Omental fat pad (tissue), 4 donors: Measurements from ENCODE around the gene RTN4RL2. TPM values are rescaled to one million over a fixed set of nuclear protein-coding genes. Genes with fewer than 3 reads are reported as not detected.

Source experiments
- ATAC-seq: fragments of 150-250 bp; one replicate; pipeline ENCODE4 v1.9.1; 2016; ENCODE audit warnings: mild to moderate bottlenecking, moderate library complexity; ENCODE audit not compliant: low FRiP score
- DNase-seq: peaks from one replicate; pipeline ENCODE4 v3.0.0-alpha.2; 2019; ENCODE audit warnings: low spot score
- total RNA-seq, 4 donors: library from RNA; depleted of rRNA; stranded (reverse); fragments of >200 nt; gene quantifications; one replicate each; pipeline ENCODE4 v1.1.0, GENCODE V29; 2016
- TF ChIP-seq, protein P1 (sequence below), 3 donors: fragments of 450-650 bp; IDR thresholded peaks; one replicate each; pipeline ENCODE4 v1.5.1; 2016 to 2017; ENCODE audit warnings: antibody characterized with exemption in 3 of 3, mild to moderate bottlenecking in 3 of 3, moderate library complexity in 2 of 3

The RTN4RL2 gene
- total RNA-seq, 4 donors from 2014 or later = 0.25 to 1.4 (median 0.74) TPM; not detected in 1

DNA sequence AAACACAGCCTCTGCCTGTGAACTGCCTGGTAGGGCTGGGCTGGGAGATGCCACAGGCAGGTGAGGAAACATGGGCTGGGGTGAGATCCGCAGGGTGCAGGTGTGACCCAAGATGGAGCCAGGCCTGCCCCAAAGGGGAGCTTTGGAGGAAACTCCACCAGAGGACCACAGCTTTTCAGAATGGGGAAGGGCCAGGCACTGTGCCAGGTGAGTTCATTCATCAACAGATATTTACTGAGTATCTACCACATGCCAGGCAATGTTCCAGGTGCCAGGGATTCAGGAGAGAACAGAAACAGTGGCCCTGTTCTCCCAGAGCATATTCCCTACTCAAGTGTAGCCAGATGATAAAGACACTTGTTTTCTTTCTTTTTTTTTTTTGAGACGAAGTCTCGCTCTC lies 11.2 kb downstream of the RTN4RL2 start:
- DNase-seq (no peak), ATAC-seq (no peak)
- TF ChIP-seq, protein P1, sequence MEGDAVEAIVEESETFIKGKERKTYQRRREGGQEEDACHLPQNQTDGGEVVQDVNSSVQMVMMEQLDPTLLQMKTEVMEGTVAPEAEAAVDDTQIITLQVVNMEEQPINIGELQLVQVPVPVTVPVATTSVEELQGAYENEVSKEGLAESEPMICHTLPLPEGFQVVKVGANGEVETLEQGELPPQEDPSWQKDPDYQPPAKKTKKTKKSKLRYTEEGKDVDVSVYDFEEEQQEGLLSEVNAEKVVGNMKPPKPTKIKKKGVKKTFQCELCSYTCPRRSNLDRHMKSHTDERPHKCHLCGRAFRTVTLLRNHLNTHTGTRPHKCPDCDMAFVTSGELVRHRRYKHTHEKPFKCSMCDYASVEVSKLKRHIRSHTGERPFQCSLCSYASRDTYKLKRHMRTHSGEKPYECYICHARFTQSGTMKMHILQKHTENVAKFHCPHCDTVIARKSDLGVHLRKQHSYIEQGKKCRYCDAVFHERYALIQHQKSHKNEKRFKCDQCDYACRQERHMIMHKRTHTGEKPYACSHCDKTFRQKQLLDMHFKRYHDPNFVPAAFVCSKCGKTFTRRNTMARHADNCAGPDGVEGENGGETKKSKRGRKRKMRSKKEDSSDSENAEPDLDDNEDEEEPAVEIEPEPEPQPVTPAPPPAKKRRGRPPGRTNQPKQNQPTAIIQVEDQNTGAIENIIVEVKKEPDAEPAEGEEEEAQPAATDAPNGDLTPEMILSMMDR (IDR thresholded peaks at IDR 0.05) = no peak

GRCh38 chr11:57473285-57473841 lies 13.0 kb downstream of the RTN4RL2 start:
- TF ChIP-seq, protein P1 (IDR thresholded peaks at IDR 0.05) = no peak
- DNase-seq (no peak), ATAC-seq (no peak)

- DNase-seq (no peak), ATAC-seq (no peak)
- TF ChIP-seq, protein P1 (IDR thresholded peaks at IDR 0.05) = no peak
Observed at GRCh38 chr11:57474017-57474802, 13.9 kb downstream of the RTN4RL2 start.

DNA sequence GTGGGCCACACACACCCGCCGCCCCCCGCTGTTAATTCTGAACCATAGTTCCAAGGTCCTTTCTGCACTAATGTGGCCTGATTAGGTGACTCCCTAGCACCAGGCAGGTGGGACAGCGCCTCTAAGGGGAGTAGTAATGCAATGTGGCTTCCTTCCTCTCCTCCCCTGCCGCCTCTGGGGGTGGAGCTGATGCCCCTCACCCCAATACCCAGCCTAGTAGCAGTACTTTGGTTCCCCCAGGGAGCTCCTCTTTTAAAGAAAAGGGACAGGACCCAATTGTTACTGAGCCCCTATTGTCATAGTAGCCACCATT lies 14.4 kb downstream of the RTN4RL2 start:
- no peak for ATAC-seq
- TF ChIP-seq, protein P1 (IDR thresholded peaks at IDR 0.05) = no peak

DNA sequence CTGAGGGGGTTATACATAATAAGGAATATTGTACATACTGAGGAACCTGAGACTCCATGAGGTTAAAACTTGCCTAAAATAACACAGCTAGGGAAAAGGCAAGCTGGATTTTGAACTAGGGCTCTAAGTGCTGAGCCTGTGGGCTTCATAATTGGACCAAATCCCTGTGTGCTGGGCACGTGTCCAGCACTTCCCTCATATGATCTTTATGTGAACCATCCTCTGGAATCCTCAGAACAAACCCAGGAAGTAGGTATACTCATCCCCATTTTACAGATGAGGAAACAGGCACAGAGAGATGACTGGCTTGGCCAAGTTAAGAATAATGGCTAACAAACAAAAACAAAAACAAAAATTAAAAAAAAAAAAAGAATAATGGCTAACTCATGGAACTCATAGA lies 14.9 kb downstream of the RTN4RL2 start:
- TF ChIP-seq, protein P1 (IDR thresholded peaks at IDR 0.05) = no peak
- no peak for DNase-seq
- ATAC-seq = no peak

More for the DNA sequence above, 14.4 kb downstream of the RTN4RL2 start:
- DNase-seq = no peak

- DNase-seq (no peak), ATAC-seq (no peak)
- TF ChIP-seq, protein P1 (IDR thresholded peaks at IDR 0.05) = no peak
Observed at GRCh38 chr11:57475671-57476046, 15.3 kb downstream of the RTN4RL2 start.
